ENCODE results near the gene ZNF302. TPM values are rescaled to one million over a fixed set of nuclear protein-coding genes. Genes with fewer than 3 reads are reported as not detected.

ZNF302 gene
- total and polyA plus RNA-seq, 4 donors: 5.8 to 18.6 (median 13.6) TPM

DNA sequence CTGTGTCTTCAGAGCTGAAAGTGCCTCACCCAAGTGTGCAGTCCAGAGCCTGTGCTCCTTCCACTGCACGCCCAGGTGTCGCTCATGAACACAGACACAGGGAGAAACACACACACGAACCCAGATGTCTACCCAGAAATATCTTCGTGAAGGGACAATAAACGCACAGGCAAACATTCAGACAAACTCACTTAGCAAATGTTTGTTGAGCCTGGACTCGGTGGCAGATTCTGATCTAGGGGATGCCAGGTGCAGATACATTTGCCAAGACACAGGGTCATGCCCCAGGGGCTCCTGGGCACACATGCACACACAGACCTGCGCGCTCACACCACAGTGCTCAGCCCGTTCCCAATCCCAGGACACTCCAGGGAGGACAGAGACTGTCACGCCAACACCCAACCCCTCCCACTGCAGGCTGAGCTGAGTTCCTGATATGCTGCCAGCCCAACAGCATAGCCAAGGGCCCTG lies 32.5 kb upstream of the ZNF302 start:
- DNase-seq (ENCODE audit: low spot score): no peak
- no peaks in the 10 kb centered on the region for H3K27me3 ChIP-seq (ENCODE audit: control insufficient read depth in 4 of 4, insufficient read depth in 4 of 4, low read length in 3 of 4)
- no peaks in the 10 kb centered on the region for H3K36me3 ChIP-seq (ENCODE audit: control insufficient read depth in 4 of 4, insufficient read depth in 3 of 4, low read depth in 1 of 4, low read length in 3 of 4)
- H3K9ac ChIP-seq (ENCODE audit: low read depth in 1 of 2, low read length in 2 of 2): no peak overlapping the region
- H3K4me3 ChIP-seq (ENCODE audit: low read depth in 1 of 3, low read length in 3 of 3): no peak overlapping the region
- peaks cover 0 to 17% (median 10%) of the 10 kb centered on the region in 4 donors for H3K4me1 ChIP-seq (ENCODE audit: control insufficient read depth in 4 of 4, insufficient read depth in 4 of 4, low read length in 3 of 4)
- H3K9me3 ChIP-seq (ENCODE audit: control insufficient read depth in 4 of 4, low read length in 3 of 4): no peaks in the 10 kb centered on the region
- no peak overlapping the region for H3K27ac ChIP-seq (ENCODE audit: low read depth in 1 of 2, low read length in 2 of 2)
- 42% methylated on average over 10 of the region's 10 CpGs for WGBS
- no peak for TF ChIP-seq RXRA (IDR thresholded peaks at IDR 0.05)
- no peak for TF ChIP-seq YY1 (IDR thresholded peaks at IDR 0.05)
- no peak for TF ChIP-seq FOXA2 (IDR thresholded peaks at IDR 0.05)
- no peak for TF ChIP-seq JUND (IDR thresholded peaks at IDR 0.05)

GRCh38 chr19:34645551-34645950 lies 31.9 kb upstream of the ZNF302 start:
- H3K9me3 ChIP-seq (ENCODE audit: control insufficient read depth in 4 of 4, low read length in 3 of 4): no peaks in the 10 kb centered on the region
- H3K4me1 ChIP-seq (ENCODE audit: control insufficient read depth in 4 of 4, insufficient read depth in 4 of 4, low read length in 3 of 4): peaks cover 0 to 17% (median 10%) of the 10 kb centered on the region in 4 donors
- no peak overlapping the region for H3K27ac ChIP-seq (ENCODE audit: low read depth in 1 of 2, low read length in 2 of 2)
- DNase-seq (ENCODE audit: low spot score): no peak
- no peak overlapping the region for H3K9ac ChIP-seq (ENCODE audit: low read depth in 1 of 2, low read length in 2 of 2)
- no peak overlapping the region for H3K4me3 ChIP-seq (ENCODE audit: low read depth in 1 of 3, low read length in 3 of 3)
- TF ChIP-seq JUND (IDR thresholded peaks at IDR 0.05): no peak
- TF ChIP-seq SP1 (IDR thresholded peaks at IDR 0.05): no peak
- TF ChIP-seq CTCF (IDR thresholded peaks at IDR 0.05; ENCODE audit: low read depth, low read length, missing input control): no peak
- no peak for TF ChIP-seq GABPA (IDR thresholded peaks at IDR 0.05 in 1 of 2, conservative IDR thresholded peaks at IDR 0.05 in 1 of 2)
- TF ChIP-seq ATF3 (IDR thresholded peaks at IDR 0.05): no peak
- TF ChIP-seq TAF1 (conservative IDR thresholded peaks at IDR 0.05): no peak
- no peak for TF ChIP-seq YY1 (IDR thresholded peaks at IDR 0.05)
- TF ChIP-seq, protein P1, sequence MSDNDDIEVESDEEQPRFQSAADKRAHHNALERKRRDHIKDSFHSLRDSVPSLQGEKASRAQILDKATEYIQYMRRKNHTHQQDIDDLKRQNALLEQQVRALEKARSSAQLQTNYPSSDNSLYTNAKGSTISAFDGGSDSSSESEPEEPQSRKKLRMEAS (IDR thresholded peaks at IDR 0.05): no peak
- no peak for TF ChIP-seq FOXA1 (IDR thresholded peaks at IDR 0.05)
- TF ChIP-seq HNF4A (conservative IDR thresholded peaks at IDR 0.05): no peak
- TF ChIP-seq NR2F2 (IDR thresholded peaks at IDR 0.05): no peak
- no peak for TF ChIP-seq HNF4G (IDR thresholded peaks at IDR 0.05)
- no peaks in the 10 kb centered on the region for H3K27me3 ChIP-seq (ENCODE audit: control insufficient read depth in 4 of 4, insufficient read depth in 4 of 4, low read length in 3 of 4)
- no peaks in the 10 kb centered on the region for H3K36me3 ChIP-seq (ENCODE audit: control insufficient read depth in 4 of 4, insufficient read depth in 3 of 4, low read depth in 1 of 4, low read length in 3 of 4)
- WGBS: 73% methylated on average over 5 of the region's 5 CpGs

- Histone ChIP-seq H3K4me1 (ENCODE audit: control insufficient read depth in 4 of 4, insufficient read depth in 4 of 4, low read length in 3 of 4) (peaks cover 4 to 16% (median 12%) of the 10 kb centered on the region in 4 donors), H3K27ac (ENCODE audit: low read depth in 1 of 2, low read length in 2 of 2) (no peak overlapping the region), H3K36me3 (ENCODE audit: control insufficient read depth in 4 of 4, insufficient read depth in 3 of 4, low read depth in 1 of 4, low read length in 3 of 4) (no peaks in the 10 kb centered on the region), H3K9me3 (ENCODE audit: control insufficient read depth in 4 of 4, low read length in 3 of 4) (no peaks in the 10 kb centered on the region), H3K9ac (ENCODE audit: low read depth in 1 of 2, low read length in 2 of 2) (no peak overlapping the region), H3K27me3 (ENCODE audit: control insufficient read depth in 4 of 4, insufficient read depth in 4 of 4, low read length in 3 of 4) (no peaks in the 10 kb centered on the region), H3K4me3 (ENCODE audit: low read depth in 1 of 3, low read length in 3 of 3) (no peak overlapping the region)
- 95% methylated on average over 9 of the region's 9 CpGs for WGBS
- DNase-seq (ENCODE audit: low spot score): no peak
- no peak for TF ChIP-seq HNF4G (IDR thresholded peaks at IDR 0.05)
- TF ChIP-seq ZBTB33 (IDR thresholded peaks at IDR 0.05): no peak
- no peak for TF ChIP-seq FOXA2 (IDR thresholded peaks at IDR 0.05)
- no peak for TF ChIP-seq RAD21 (IDR thresholded peaks at IDR 0.05)
- TF ChIP-seq HNF4A (conservative IDR thresholded peaks at IDR 0.05): no peak
- TF ChIP-seq RXRA (IDR thresholded peaks at IDR 0.05): no peak
- no peak for TF ChIP-seq GABPA (IDR thresholded peaks at IDR 0.05 in 1 of 2, conservative IDR thresholded peaks at IDR 0.05 in 1 of 2)
- TF ChIP-seq EGR1 (IDR thresholded peaks at IDR 0.05; ENCODE audit: low read depth in 2 of 2): no peak
- no peak for TF ChIP-seq REST (IDR thresholded peaks at IDR 0.05)
- TF ChIP-seq, protein P1 (IDR thresholded peaks at IDR 0.05): no peak
- no peak for TF ChIP-seq ATF3 (IDR thresholded peaks at IDR 0.05)
- no peak for TF ChIP-seq FOXA1 (IDR thresholded peaks at IDR 0.05)
- TF ChIP-seq NR2F2 (IDR thresholded peaks at IDR 0.05): no peak
- TF ChIP-seq YY1 (IDR thresholded peaks at IDR 0.05): no peak
Observed at GRCh38 chr19:34649886-34650543, 27.5 kb upstream of the ZNF302 start.
